BE2C (cell line): ENCODE measurements around the gene ARHGAP8.

ENCODE experiments used
- DNase-seq: peaks from one replicate; pipeline ENCODE4 v3.0.0-alpha.2; 2020
- H3K27me3 ChIP-seq: fragments of 250-450 bp; sonication (Bioruptor Pico); 2 replicates; pipeline ENCODE4 v1.5.1; 2020; ENCODE audit warnings: mild to moderate bottlenecking
- H3K36me3 ChIP-seq: fragments of 250-450 bp; sonication (Bioruptor Pico); 2 replicates; pipeline ENCODE4 v1.5.1; 2020; ENCODE audit warnings: mild to moderate bottlenecking
- H3K4me1 ChIP-seq: fragments of 250-450 bp; sonication (Bioruptor Pico); 2 replicates; pipeline ENCODE4 v1.5.1; 2020
- H3K4me3 ChIP-seq: 2 replicates; pipeline ENCODE4 v1.5.1; 2011; ENCODE audit warnings: low read depth, low read length
- H3K9me3 ChIP-seq: fragments of 250-450 bp; sonication (Bioruptor Pico); 2 replicates; pipeline ENCODE4 v1.5.1; 2020
- CTCF ChIP-seq: IDR thresholded peaks from 2 replicates; pipeline ENCODE4 v1.5.1; 2012; ENCODE audit warnings: mild to moderate bottlenecking, low read depth, low read length

The ARHGAP8 gene

DNA sequence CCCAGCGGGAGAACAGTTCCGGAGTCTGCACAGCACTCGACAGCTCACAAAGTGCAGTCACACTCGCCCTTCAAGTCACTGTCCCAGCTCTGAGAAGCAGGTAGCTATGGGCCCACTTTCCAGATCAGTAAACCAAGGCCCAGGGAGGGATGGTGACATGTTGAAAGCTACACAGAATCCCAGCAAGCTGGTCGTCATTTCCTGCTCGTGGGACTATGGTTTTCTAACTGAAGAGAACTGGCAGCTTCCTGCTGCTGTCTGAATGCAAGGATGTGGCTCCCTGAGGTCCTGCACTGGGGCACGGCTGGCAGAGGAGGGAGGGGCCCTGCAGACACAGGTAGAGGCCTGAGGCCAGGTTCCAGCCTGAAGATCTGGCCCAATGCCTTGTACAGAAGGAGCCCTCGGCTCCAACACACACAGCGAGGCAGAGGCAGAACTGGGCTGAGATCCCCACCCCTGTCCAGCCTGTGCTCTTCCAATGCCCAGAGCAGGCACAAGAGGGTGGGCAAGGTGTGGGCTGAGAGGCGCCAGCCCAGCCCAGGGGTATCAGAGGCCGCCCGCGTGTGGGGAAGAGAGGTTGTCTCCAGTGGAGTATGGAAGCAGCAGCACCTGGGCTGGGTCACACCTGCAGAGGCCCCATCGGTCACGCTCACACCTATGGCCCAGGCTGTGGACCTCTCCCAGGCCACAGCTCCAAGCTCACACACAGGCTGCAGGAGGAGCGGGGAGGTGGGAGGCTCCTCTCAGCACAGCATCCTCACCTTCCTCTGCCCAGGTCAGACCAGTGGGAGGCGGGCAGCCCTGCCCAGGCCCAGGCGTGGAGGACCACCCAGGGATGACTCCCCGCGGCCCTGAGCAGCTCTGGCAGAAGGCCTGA lies 138.3 kb downstream of the ARHGAP8 start:
- no peaks in the 10 kb centered on the region for H3K27me3 ChIP-seq
- DNase-seq: no peak
- H3K4me1 ChIP-seq: no peaks in the 10 kb centered on the region
- peaks cover 19% of the 10 kb centered on the region for H3K36me3 ChIP-seq
- H3K9me3 ChIP-seq: no peaks in the 10 kb centered on the region
- no peak for TF ChIP-seq CTCF
- no peak overlapping the region for H3K4me3 ChIP-seq

- TF ChIP-seq CTCF: no peak
- Histone ChIP-seq H3K4me1 (no peaks in the 10 kb centered on the region), H3K9me3 (no peaks in the 10 kb centered on the region), H3K4me3 (no peak overlapping the region), H3K27me3 (no peaks in the 10 kb centered on the region), H3K36me3 (peaks cover 17% of the 10 kb centered on the region)
- no peak for DNase-seq
Measured at GRCh38 chr22:44891293-44891747, 138.9 kb downstream of the ARHGAP8 start.

DNA sequence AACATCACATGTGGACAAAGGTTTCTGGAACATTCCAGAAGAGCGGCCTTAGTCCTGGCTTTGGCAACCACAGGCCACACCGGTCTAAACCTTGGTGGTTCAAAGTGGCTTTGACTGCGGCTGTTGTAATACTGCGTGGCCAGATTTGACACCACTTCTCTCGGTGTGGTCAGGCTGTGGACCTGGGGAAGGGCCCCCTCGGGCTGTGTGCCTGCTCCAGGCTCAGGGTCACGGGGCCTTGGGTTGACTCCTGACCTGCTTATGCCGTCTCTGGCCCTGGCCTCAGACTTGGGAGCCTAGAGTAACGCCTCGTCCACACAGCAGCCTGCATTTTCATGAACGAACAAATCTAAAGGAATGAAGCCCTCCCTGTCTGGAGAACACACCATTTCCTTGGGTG lies 139.4 kb downstream of the ARHGAP8 start:
- Histone ChIP-seq H3K4me1 (no peaks in the 10 kb centered on the region), H3K4me3 (no peak overlapping the region), H3K36me3 (peaks cover 18% of the 10 kb centered on the region), H3K27me3 (no peaks in the 10 kb centered on the region), H3K9me3 (no peaks in the 10 kb centered on the region)
- no peak for DNase-seq
- no peak for TF ChIP-seq CTCF

DNA sequence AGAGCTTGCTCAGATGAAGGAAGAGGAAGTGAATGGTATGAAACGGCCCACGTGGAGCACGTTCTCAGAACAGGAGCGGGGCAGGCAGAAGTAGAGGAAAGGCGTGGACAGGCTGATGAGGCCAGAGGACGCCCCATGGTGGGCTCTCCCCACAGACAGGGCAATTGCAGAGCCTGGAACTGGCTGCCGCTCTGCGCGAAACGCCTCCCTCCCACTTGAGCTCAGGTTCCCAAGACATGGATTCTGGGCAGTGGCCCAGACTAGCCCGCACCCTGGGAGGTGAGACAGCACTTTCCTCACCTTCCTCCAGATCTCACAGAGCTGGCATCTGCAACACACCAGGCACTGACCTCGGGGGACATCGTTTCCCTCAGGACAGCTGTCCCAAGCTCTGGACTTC lies 139.9 kb downstream of the ARHGAP8 start:
- no peak for DNase-seq
- Histone ChIP-seq H3K4me3 (no peak overlapping the region), H3K9me3 (no peaks in the 10 kb centered on the region), H3K27me3 (no peaks in the 10 kb centered on the region), H3K4me1 (no peaks in the 10 kb centered on the region), H3K36me3 (peaks cover 18% of the 10 kb centered on the region)
- TF ChIP-seq CTCF: no peak

DNA sequence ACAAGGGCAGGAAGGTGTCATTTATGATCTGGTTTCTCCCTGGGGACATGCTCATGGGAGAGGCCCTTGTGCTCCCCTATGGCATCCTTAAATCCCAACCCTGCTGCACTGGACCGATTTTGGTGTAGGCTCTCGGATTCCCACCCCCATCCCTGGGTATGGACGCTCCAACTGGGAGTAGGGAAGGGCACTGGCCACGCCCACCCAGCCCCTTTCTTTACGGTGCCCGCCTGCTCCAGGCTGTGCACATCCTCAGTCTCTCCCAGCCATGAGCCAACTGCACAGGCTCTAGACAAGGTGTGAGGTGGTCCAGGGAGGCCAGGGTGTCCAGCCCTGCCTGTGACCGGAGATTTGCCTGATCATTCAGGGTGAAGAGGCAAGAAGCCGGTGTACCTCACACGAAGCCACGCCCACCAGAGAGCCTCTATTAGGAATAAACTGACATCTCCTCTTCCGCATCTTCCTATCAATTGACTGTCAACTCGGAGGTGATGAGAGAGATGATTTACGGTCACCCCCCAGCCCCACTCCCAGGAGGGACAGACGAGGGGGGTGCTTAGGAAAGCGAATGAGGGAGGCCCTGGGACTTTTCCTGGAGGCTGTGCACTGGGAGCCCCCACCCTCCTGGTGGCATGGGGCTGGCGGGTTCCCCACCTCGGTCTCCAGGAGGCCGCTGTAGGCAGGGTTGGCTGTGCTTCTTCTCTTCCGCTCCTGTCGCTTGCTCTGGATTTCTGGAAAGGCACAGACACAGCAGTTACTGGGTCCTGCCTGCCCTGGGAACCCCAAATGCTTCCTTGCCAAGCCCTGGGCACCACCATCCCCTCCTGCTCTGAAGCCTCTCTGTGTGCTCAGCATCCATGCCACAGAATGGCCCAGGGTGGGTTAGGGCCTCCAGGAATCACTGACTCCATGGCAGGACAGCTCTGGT lies 140.7 kb downstream of the ARHGAP8 start:
- no peak overlapping the region for H3K4me3 ChIP-seq
- no peak for DNase-seq
- H3K36me3 ChIP-seq: peaks cover 19% of the 10 kb centered on the region
- H3K9me3 ChIP-seq: no peaks in the 10 kb centered on the region
- no peaks in the 10 kb centered on the region for H3K27me3 ChIP-seq
- no peaks in the 10 kb centered on the region for H3K4me1 ChIP-seq
- TF ChIP-seq CTCF: no peak
